ENCODE data around the gene CPZ. TPM values are rescaled to one million over a fixed set of nuclear protein-coding genes. Genes with fewer than 3 reads are reported as not detected.
"Not testable (repeated sequence)": the region's sequence is repeated elsewhere in the genome, so short reads cannot be mapped to it uniquely, and the experiment has no call there.

The CPZ gene
- total RNA-seq, 1 donor from 2014 or later: 0.67 TPM

GRCh38 chr4:8618961-8619720 is 26.6 kb downstream of the CPZ start:
- Histone ChIP-seq H3K4me3 (ENCODE audit: low read depth, low read length) (no peak overlapping the region), H3K27me3 (ENCODE audit: control insufficient read depth, insufficient read depth, low read length) (peaks cover 2% of the 10 kb centered on the region), H3K36me3 (ENCODE audit: control insufficient read depth, insufficient read depth, low read length) (no peaks in the 10 kb centered on the region)
- TF ChIP-seq CTCF (IDR thresholded peaks at IDR 0.05; ENCODE audit: insufficient read depth, low read length, poor library complexity, severe bottlenecking): no peak
- no peak for DNase-seq (ENCODE audit: low read depth)

- not testable (repeated sequence) for H3K27me3 ChIP-seq (ENCODE audit: control insufficient read depth, insufficient read depth, low read length); H3K36me3 ChIP-seq (ENCODE audit: control insufficient read depth, insufficient read depth, low read length); DNase-seq (ENCODE audit: low read depth); H3K4me3 ChIP-seq (ENCODE audit: low read depth, low read length)
Observed at GRCh38 chr4:8621135-8621534, 28.6 kb downstream of the CPZ start.

DNA sequence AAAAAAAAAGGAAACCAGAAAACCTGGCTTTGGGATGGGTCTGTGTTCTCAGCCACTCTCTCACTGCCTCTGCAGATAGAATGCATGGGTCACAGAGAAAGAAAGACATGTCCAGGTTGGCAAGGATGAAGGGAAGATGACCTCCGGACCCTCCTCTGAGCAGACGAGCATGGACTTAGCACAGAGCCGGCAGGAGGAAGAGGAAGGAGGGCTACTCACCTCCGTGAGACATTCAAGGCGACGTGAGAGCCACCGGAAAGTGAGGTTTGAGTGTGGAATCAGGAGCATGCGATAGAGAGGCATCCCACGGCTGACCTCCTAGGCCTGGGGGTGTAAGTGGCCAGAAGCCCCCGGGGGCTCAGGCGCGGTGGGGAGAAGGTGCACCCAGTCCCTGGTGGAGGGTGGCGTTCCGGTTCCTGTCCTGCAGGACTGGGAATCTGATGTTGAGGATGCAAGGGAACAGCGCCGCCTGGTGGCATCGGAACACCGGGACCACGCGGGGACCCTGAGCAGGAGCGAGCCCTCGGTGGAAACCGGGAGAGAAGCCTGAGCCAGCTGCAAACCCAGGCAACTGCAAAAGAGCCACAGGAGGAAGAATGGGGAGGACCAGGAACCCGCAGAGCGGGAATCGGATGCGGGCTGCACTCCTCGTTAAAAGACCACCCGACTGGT is 32.2 kb downstream of the CPZ start:
- not testable (repeated sequence) for H3K27me3 ChIP-seq (ENCODE audit: control insufficient read depth, insufficient read depth, low read length); H3K4me3 ChIP-seq (ENCODE audit: low read depth, low read length); H3K36me3 ChIP-seq (ENCODE audit: control insufficient read depth, insufficient read depth, low read length); DNase-seq (ENCODE audit: low read depth)

DNA sequence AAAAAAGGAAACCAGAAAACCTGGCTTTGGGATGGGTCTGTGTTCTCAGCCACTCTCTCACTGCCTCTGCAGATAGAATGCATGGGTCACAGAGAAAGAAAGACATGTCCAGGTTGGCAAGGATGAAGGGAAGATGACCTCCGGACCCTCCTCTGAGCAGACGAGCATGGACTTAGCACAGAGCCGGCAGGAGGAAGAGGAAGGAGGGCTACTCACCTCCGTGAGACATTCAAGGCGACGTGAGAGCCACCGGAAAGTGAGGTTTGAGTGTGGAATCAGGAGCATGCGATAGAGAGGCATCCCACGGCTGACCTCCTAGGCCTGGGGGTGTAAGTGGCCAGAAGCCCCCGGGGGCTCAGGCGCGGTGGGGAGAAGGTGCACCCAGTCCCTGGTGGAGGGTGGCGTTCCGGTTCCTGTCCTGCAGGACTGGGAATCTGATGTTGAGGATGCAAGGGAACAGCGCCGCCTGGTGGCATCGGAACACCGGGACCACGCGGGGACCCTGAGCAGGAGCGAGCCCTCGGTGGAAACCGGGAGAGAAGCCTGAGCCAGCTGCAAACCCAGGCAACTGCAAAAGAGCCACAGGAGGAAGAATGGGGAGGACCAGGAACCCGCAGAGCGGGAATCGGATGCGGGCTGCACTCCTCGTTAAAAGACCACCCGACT is 37.8 kb downstream of the CPZ start:
- not testable (repeated sequence) for H3K4me3 ChIP-seq (ENCODE audit: low read depth, low read length); H3K36me3 ChIP-seq (ENCODE audit: control insufficient read depth, insufficient read depth, low read length); DNase-seq (ENCODE audit: low read depth); H3K27me3 ChIP-seq (ENCODE audit: control insufficient read depth, insufficient read depth, low read length)

DNA sequence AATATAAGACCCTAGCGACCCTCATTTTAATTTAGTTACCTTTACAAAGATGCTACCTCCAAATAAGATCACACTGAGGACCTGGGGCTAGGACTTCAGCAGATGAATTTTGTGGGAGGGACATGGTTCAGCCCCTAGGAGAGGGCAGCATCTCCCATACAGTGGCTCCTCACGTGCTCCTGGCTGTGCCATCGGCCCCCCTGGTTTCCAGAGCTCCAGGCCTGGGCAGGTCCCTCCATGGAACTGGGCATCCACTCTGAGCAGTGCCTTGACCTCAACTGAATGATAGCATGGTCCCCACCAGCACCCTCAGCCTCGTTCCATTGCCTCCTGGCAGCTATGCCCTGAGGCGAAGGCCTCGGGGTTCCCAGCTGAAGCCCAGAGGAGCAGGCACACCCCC is 39.3 kb downstream of the CPZ start:
- H3K4me3 ChIP-seq (ENCODE audit: low read depth, low read length); H3K27me3 ChIP-seq (ENCODE audit: control insufficient read depth, insufficient read depth, low read length); H3K36me3 ChIP-seq (ENCODE audit: control insufficient read depth, insufficient read depth, low read length); DNase-seq (ENCODE audit: low read depth): not testable (repeated sequence)

DNA sequence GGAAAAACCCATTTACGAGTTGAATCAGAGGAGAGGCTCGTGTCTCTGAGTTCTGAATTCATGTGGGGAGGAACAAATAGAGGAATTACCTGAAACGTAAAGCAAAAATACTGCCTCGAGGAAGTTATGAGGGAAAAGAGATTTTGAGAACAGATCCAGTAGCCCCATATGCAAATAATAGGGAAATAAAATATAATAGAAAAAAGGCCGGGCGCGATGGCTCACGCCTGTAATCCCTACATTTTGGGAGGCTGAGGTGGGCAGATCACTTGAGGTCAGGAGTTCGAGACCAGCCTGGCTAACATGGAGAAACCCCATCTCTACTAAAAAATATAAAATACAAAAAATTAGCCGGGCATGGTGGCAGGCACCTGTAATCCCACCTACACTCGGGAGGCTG is 42.2 kb downstream of the CPZ start:
- not testable (repeated sequence) for H3K4me3 ChIP-seq (ENCODE audit: low read depth, low read length); H3K27me3 ChIP-seq (ENCODE audit: control insufficient read depth, insufficient read depth, low read length); H3K36me3 ChIP-seq (ENCODE audit: control insufficient read depth, insufficient read depth, low read length); DNase-seq (ENCODE audit: low read depth)

- not testable (repeated sequence) for H3K4me3 ChIP-seq (ENCODE audit: low read depth, low read length); H3K36me3 ChIP-seq (ENCODE audit: control insufficient read depth, insufficient read depth, low read length); DNase-seq (ENCODE audit: low read depth)
- peaks cover 11% of the 10 kb centered on the region for H3K27me3 ChIP-seq (ENCODE audit: control insufficient read depth, insufficient read depth, low read length)
Observed at GRCh38 chr4:8635897-8636554, 43.5 kb downstream of the CPZ start.

- peaks cover 13% of the 10 kb centered on the region for H3K27me3 ChIP-seq (ENCODE audit: control insufficient read depth, insufficient read depth, low read length)
- no peak for TF ChIP-seq CTCF (IDR thresholded peaks at IDR 0.05; ENCODE audit: insufficient read depth, low read length, poor library complexity, severe bottlenecking)
Observed at GRCh38 chr4:8637456-8637984, 45.0 kb downstream of the CPZ start.

More at GRCh38 chr4:8637456-8637984, 45.0 kb downstream of the CPZ start:
- Histone ChIP-seq H3K4me3 (ENCODE audit: low read depth, low read length) (no peak overlapping the region), H3K36me3 (ENCODE audit: control insufficient read depth, insufficient read depth, low read length) (no peaks in the 10 kb centered on the region)
- DNase-seq (ENCODE audit: low read depth): no peak
